ENCODE data around the gene IGFBPL1.
A peak's percentile ranks its signal among the peaks of the same experiment; 100 is the strongest.

IGFBPL1 gene

DNA sequence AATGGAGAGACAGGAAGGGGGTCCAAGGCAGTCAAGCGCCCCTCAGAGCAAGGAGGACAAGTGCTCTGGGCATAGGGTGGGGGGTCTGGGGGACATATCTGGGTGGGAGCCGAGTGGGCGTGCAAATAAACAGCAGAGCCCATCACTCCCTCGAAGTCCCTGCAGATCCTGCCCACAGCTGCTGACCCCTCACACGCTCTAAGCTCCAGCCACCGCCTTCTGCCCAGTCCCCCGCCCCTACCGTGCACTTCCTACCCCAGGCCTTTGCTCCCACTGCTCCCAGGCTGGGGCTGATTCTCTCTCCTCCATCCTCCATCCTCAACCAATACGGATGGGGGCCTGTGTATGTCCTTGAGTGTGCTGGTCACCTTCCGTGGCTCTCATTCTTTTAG is 48.7 kb downstream of the IGFBPL1 start:
- DNase-seq = no peak

DNA sequence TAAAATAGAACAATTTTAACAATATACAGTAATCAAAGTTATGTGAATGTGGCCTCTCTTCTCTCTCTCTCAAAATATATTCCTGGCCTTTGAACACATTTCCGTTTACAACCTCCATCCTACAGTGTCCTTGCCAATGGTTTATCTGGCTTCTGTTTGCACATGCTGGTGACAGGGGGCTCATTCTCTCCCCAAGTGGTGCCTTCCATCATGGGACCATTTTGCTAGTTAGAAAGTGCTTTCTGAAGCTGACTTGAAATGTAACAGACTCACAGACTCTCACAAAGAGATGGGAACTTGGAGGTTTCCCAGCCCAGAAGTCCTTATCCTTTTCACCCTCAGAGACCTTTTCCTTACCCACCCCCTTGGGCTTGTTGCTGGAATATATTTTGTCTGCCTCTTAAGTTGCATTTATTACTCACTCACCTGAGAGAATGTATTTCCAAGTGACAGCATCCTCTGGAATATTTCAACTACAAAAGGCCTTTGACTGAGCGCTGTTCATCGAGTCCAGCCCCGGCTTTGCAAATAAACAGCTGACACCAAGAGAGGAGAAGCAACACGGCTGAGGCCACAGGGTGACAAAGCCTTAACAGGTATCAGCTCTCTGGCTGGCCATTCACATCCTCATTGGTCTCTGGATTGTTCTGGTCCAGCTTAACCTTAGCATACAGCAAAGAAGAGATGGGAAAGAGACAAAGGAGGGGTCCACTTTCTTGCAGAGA is 49.2 kb downstream of the IGFBPL1 start:
- DNase-seq = no peak

DNA sequence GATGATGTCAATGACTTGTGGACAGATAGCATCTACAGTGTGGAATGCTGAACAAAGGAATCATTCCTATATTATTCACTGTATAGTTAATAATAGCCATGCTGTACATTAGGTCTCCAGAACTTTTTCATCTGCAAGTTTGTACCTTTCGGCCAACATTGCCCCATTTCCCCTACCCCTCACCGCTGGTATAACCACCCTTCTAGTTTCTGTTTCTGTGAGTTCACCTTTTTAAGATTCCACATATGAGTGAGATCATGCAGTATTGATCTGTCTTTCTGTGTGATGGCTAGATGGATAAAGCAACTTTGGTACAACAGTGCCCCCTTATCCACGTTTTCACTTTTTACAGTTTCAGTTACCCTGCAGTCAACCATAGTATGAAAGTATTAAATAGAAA is 50.6 kb downstream of the IGFBPL1 start:
- DNase-seq = no peak

DNA sequence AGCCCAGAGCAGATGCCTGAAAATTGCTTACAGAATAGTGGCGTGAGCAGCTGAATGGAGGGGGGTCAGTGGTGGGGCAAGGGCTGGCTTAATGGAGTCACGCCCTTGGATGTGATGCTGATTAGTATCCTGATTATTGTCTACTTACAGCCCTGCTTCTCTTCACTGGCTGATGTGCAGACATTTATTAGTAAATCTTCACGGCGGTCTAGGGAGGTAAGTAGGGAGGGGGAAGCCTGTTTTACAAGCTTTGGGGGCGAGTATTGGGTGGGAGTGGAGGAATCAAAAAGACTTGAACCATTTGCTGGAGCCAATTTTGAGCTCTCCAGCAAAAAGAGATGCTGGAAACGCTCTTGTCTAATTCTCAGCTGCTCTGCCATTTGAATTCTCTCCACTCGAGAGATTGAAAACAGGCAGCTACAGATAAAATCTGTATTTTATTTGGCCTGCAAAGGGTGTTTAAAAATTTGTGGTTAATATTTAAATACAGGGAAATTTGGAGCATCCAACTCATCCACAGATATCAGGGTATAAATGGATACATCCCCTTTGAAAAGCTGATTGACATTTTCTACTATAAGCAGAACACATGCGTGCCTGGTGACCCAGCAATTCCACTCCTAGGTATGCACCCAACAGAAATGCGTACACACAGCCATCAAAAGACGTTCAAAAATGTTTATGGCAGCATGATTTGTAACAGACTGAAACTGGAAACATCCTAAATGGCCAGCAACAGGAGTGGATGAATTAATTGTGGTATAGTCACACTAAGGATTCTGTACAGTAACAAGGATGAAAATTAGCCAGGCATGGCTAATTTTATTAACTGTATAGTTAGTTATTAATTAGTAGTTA is 51.3 kb downstream of the IGFBPL1 start:
- DNase-seq = no peak

DNA sequence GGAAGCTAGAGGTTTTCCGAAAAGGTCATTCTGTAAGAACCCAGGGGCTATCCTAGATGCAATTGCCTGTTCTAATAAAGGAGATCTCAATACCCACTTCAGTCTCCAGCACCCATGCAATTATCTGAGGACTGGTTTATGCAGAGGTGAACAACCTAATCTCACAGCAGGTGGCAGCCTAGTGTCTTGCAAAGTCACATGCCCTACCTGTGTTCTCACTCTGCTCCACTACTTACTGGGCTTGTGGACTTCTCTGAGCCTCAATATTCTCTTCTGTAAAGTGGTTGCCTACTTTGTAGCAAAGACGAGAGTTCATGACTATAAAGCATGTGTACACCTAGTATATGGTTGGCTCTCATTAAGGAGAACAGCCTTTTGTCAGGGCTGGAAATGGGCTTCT is 52.8 kb downstream of the IGFBPL1 start:
- DNase-seq = peak; percentile 56

DNA sequence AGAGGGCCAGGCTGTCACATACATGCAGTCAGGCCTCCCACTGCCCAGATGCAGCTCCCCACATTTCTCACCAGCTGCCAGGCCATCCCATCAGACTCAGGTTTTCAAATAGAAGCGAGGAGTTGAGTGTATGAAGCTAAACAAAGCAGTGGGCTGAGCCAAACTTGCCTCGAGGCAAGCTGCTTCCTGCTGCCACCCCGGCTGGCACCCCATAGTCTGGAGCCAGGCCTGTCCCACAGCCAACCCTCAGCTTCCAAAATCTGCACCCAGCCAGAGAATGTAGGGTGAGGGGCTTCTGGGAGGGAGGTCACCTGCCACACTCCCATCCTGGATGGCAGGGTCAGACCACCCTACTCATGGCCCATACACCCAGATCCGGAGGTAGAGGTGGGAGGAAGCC is 54.1 kb downstream of the IGFBPL1 start:
- DNase-seq = no peak

DNA sequence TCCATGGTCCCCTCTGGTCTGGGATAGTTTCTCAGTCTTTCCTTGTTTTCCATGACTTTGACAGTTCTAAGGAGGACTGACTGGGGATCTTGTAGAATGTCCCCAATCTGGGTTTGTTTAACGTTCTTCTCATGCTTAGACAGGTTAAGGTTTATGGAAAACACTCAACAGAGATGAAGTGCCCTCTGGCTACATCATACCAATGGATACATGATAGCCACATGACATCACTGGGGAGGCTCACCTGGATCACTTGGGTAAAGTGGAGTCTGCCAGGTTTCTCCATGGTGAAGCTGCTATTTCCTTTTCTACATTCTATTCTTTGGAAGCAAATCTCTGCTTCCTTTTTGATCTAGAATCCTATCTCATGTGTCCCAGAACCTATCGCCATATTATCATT is 55.5 kb downstream of the IGFBPL1 start:
- DNase-seq = no peak

DNA sequence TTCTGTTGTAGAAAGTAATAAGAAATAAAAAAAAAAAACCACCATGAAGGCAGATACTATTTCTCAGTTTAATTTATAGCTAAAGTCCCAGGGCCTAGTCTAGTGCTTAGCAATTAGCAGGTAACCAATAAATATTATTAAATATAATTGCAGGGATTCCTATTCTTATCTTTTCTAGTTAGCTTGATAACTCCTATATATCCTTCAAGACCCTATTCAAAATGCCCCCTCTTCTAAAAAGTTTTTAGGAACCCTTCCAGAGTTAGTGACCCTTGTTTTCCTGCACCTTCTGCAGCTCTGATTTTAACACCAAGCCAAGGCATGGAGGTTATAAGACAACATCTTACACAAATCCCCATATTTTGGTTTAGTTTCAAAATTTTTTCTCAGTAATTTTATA is 56.4 kb downstream of the IGFBPL1 start:
- DNase-seq = no peak

DNA sequence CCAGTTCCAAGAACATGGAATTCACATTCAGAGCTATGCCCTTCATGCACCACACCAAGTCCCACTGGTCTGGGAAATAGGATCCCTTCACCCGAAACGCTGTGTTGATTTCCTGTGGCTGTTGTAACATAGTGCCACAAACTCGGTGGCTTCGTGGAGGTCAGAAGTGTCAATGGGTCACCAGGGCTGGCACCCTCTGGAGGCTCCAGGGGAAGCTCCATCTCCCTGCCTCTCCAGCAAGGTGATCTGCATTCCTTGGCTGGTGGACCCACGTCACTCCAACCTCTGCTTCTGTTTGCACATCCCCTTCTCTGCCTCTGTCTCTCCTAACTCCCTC is 60.7 kb downstream of the IGFBPL1 start:
- DNase-seq = no peak

DNA sequence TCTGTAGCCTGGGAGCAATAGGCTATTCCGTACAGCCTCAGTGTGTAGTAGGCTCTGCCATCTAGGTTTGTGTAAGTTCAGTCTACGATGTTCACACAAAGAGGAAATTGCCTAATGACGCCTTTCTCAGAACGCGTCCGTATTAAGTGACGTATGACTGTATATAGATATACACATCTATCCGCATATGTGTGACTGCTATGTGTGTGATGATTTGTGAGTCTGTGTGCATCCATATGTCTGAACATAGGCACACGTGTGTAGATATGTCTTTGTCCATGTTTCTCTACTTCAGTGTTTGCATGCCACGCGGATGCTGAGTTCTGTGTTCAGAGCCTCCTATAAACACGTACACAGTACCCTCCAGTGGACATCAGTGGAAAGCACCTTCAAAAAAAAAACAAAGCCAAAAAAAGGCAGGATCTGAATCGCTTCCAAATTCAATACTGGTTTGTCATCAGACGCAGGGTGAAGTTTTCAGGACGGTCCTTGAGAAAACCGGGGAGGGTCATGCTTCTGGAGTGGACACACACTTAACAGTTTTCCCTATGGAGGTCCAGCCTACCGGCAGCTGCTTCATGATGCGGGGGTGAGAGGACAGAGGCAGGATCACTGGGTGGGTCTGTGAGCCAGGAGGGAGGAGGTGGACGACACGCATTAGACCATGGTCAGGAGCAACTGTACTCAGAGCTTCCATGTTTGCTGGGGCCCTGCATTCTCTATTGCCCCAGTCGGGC is 61.2 kb downstream of the IGFBPL1 start:
- peak; percentile 45 for DNase-seq

DNA sequence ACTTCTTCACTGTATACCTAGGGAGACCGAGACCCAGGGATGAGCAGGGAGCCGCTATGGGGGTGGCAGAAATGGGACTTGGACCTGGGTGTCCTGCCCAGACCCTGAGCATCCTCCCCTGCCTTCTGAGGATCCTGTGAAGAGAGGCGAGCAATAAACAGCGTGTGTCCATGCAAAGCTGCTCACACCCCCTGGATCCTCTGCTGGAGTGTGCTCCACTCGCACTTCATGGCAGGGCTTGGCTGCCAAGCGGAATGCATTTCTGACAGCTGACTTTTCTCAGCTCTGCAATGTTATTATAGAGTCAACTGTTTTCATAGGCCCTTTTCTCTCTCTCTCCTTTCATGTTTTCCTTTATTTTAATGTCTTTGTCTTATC is 62.8 kb downstream of the IGFBPL1 start:
- DNase-seq = no peak

DNA sequence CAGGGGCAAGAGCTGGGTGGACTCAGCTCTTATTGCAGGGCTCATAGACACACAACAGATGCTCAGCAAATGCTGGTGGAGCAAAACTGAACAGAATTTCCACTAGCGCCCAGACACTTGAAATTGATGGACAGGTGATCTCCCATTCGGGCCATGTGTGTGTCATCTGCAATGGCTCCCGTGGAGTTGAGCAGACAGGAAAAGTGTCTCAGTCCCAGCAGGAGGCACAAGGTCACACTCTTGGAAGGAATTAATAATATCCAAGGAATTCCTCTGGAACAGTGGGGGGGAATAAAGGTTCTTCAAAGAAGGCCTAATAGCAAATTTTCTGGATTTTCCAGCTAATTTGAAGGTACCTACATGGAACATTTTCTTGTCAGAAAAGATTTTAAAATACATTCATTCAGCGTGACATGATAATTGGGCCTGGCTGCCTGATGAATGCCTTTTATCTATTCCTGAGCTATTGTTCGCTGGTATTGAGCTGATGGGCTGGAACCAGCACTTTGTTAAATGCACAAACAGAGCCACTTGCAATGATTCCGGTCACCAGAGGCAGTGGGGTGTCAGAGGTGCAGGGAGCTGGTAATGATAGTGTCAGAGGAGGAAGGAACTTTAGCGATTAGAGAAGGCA is 63.3 kb downstream of the IGFBPL1 start:
- no peak for DNase-seq

DNA sequence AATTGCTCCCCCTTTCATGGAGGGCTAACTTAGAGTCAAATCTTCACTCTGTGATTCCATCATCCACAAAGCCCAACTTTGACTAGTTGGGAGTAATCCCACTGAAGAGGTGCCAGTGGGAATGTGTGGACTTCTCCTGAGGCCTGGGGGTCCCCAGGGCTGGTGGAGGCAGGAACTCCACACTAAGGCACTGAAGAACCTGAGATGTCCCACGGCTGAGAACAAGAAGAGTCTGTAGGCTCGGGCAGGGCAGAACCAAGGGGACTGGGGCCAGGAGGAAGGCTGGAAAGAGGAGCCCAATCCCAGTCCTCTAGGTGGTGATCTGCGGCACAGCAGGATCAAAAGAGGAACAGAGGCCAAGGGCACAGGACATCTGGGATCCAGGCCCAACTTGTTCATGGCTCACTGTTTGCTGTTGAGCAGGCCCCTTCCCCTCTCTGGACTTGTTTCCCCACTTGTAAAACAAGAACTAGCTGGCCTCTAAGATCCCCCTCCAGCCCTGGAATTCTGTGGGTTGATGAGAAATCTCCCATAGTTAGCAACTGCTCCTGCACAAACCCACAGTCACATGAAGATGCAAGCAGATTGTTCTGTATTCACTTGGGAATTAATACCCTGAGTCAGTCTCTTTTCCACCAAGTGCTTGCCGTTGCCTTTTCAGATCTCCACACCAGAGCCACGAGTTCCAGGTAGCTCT is 64.4 kb downstream of the IGFBPL1 start:
- DNase-seq = no peak

DNA sequence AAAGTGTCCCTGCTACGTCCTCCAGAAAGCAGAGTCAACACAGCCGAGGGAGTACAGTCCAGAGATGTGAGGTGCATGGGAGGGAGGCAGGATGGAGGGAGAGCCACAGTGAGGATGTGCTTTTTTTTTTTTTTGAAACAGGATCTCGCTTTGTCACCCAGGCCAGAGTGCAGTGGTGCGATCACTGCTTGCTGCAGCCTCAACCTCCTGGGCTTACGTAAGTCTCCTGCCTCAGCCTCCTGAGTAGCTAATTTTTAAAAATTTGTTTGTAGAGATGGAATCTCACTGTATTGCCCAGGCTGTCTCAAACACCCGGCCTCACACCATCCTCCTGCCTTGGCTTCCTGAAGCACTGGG is 65.0 kb downstream of the IGFBPL1 start:
- DNase-seq = no peak

DNA sequence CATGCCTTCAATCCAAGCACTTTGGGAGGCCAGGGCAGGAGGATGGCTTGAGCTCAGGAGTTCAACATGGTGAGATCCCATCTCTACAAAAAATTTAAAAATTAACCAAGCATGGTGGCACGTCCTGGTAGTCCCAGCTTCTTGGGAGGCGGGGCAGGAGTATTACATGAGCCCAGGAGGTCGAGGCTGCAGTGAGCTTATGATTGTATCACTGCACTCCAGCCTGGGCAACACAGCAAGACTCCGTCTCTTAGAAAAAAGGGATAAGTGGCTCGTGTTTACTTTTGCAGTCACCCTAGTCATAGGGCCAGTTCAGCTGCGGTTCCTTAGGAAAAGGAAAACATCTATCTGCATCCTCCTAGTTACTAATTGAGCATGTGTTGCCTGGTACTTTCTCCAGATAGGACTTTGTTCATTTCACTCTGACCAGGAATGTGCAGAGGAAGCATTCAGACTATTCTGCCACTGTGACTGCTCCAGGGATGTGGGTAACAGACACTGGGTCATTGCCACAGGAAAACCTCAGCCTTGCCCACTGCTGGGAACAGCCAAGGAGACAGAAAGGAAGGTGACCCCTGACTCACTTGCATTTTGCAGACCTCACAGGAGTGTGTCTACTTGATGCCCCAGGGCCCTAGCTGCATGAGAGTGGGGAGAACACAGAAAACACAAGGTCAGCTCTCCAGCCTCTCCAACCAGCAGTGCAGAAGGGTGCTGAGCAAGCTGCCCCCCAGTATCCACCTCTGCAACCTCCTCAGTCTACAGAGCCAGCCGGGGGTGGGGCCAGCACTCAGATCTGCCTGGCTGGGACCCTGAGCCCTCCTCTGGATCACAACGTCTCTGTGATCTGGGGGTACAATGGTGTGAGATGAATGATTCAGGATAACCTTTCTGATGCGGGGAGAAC is 65.6 kb downstream of the IGFBPL1 start:
- no peak for DNase-seq

DNA sequence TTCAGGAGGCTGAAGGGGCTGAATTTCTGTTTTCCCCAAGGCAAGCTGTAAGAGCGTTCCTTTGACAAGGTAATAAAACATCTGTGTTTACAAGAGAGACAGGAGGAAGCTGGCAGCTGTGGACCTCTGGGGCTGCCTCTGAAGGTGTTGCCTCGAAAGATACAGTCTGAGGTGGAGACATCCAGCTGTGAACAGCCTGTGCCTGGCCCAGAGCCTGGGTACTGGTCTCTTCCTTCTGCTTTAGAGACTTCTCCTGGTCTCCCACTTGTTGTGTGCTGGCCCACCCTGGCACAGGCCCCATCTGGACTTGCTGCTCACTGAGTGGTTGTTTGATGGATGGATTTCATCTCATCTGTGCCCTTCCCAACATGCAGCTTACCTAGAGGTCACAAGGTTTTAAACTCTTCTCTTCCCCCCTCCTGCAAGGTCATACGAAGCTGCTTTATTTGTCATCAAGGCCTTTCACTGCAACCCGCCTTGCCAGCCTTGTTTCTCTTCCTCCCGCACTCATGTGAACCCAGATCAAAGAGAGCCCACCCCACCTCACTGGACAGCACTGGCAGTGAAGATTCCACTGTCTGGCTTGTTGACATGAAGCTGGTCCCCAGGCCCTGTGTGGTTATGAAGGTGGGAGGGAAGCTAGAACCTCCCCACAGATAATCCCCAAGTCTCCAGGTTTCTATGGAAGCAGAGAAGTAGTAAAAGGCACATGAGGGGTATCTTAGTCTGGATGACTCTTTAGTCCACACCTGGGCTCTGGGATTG is 66.7 kb downstream of the IGFBPL1 start:
- DNase-seq = no peak

DNA sequence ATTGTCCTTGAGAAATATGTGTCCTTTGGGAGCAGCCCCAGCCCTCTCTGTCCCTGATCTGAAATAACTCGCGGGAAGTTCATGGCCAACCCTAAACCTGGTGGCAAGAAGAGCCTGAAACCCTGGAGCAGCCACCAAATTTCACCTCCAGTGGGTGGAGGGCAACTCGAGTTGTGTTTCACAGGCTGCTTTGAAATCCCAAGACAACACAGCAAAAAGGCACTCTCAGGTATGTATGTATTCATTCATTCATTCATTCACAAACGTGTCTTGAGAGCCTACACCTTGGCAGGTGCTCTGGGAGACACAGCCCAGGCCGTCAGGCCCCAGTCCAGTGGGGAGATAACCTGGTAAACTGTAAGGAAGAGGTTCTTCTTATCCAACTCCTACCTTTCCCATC is 67.4 kb downstream of the IGFBPL1 start:
- DNase-seq = no peak
